ENCODE data around the gene SH2D6.

- TF ChIP-seq GATA2 (IDR thresholded peaks at IDR 0.05; ENCODE audit: low read depth, low read length) (no peak), GATA3 (IDR thresholded peaks at IDR 0.05; ENCODE audit: low read depth, low read length) (no peak)
These were observed 38.5 kb downstream of the SH2D6 start for GRCh38 chr2:85457043-85457442.
